AG04450 (cell line): ENCODE results near the gene GYPC. TPM values are rescaled to one million over a fixed set of nuclear protein-coding genes. Genes with fewer than 3 reads are reported as not detected.

Experiments used
- CTCF ChIA-PET: fragments of 300-600, 350-600 bp; formaldehyde crosslinking; extraction: SDS; loops from one replicate; lab custom pipeline; 2022; ENCODE audit warnings: antibody characterized with exemption, inconsistent platforms; lab: Charles Lee
- POLR2A ChIA-PET: fragments of 350-600 bp; formaldehyde crosslinking; extraction: SDS; loops from one replicate; lab custom pipeline; 2021; ENCODE audit warnings: antibody characterized with exemption, inconsistent platforms; lab: Yijun Ruan, JAX
- DNase-seq: peaks from one replicate; pipeline ENCODE4 v3.0.0-alpha.2; 2011; ENCODE audit warnings: low read depth, low spot score
- H3K27ac ChIP-seq: one replicate; pipeline ENCODE4 v1.5.1; 2012; ENCODE audit warnings: low read depth, low read length, control low read depth
- H3K27me3 ChIP-seq: one replicate; pipeline ENCODE4 v1.6.0; 2012; ENCODE audit warnings: low read length; ENCODE audit not compliant: control insufficient read depth, insufficient read depth
- H3K4me3 ChIP-seq: 2 replicates; pipeline ENCODE4 v1.5.1; 2011; ENCODE audit warnings: mild to moderate bottlenecking, low read depth, low read length, control low read depth
- H3K9me3 ChIP-seq: 2 replicates; pipeline ENCODE4 v1.5.1; 2012; ENCODE audit warnings: low read length; ENCODE audit not compliant: control insufficient read depth, insufficient read depth
- polyA plus RNA-seq: library from polyadenylated mRNA; depleted of rRNA; stranded (reverse); fragments of >200 nt; gene quantifications from 2 replicates; pipeline ENCODE4 v1.2.3, GENCODE V29; 2011
- TF ChIP-seq, protein P1 (sequence below): IDR thresholded peaks from 2 replicates; pipeline ENCODE4 v1.5.1; 2011; ENCODE audit warnings: low read depth, low read length, control low read depth, inconsistent platforms

The GYPC gene
- polyA plus RNA-seq, 1 experiment = 146 TPM

DNA sequence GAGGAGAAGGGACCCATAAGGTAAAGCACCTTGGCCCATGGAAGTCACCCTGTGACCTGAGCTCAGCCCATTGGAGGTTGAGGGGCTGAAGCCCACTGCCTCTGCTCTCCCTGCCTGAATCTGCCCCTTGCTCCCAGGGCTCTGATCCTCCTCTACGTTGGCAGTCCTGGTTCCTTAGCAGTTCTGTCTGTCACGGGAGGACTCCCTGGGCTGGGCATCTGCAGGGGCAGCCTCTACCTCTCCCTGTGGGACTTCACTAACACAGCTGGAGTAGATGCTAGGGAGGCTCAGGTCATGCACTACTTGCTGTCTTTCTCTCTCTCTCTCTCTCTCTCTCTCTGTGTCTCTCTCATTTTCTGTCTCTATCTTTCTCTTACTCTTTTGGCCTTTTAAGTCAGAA lies 8.7 kb downstream of the GYPC start:
- TF ChIP-seq, protein P1, sequence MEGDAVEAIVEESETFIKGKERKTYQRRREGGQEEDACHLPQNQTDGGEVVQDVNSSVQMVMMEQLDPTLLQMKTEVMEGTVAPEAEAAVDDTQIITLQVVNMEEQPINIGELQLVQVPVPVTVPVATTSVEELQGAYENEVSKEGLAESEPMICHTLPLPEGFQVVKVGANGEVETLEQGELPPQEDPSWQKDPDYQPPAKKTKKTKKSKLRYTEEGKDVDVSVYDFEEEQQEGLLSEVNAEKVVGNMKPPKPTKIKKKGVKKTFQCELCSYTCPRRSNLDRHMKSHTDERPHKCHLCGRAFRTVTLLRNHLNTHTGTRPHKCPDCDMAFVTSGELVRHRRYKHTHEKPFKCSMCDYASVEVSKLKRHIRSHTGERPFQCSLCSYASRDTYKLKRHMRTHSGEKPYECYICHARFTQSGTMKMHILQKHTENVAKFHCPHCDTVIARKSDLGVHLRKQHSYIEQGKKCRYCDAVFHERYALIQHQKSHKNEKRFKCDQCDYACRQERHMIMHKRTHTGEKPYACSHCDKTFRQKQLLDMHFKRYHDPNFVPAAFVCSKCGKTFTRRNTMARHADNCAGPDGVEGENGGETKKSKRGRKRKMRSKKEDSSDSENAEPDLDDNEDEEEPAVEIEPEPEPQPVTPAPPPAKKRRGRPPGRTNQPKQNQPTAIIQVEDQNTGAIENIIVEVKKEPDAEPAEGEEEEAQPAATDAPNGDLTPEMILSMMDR = no peak
- no peaks in the 10 kb centered on the region for H3K27me3 ChIP-seq
- POLR2A ChIA-PET = interaction anchor here (0.6 kb wide), 1 partner anchor 30 kb away, joined by 3 read pairs; no protein-coding TSS in a partner anchor
- H3K9me3 ChIP-seq = no peaks in the 10 kb centered on the region; the same call in 1 of the 2 replicates
- DNase-seq = no peak
- no peak overlapping the region for H3K4me3 ChIP-seq
- CTCF ChIA-PET = no interaction called here
- H3K27ac ChIP-seq = no peak overlapping the region

DNA sequence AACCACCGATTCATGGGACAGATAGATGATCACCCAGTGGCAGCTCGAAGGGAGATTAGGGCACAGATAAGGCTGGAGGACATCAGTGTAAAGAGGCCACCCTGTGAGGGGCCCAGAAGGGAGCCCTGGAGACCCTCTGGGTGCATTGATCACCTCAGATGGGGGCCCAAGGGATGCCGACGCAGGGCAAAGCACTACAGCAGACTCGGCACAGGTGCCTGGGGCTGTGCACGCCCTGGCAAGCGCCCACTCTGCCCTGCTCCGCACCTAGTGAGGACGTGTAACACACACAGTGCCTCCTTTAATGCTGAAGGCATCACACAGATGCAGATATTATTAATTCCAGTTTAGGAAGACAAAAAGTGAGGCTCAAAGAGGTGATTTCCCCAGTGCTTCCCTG lies 9.5 kb downstream of the GYPC start:
- ChIA-PET POLR2A (no interaction called here), CTCF (no interaction called here)
- H3K4me3 ChIP-seq = no peak overlapping the region
- TF ChIP-seq, protein P1 = no peak
- H3K9me3 ChIP-seq = no peaks in the 10 kb centered on the region
- DNase-seq = no peak
- no peaks in the 10 kb centered on the region for H3K27me3 ChIP-seq
- H3K27ac ChIP-seq = no peak overlapping the region

DNA sequence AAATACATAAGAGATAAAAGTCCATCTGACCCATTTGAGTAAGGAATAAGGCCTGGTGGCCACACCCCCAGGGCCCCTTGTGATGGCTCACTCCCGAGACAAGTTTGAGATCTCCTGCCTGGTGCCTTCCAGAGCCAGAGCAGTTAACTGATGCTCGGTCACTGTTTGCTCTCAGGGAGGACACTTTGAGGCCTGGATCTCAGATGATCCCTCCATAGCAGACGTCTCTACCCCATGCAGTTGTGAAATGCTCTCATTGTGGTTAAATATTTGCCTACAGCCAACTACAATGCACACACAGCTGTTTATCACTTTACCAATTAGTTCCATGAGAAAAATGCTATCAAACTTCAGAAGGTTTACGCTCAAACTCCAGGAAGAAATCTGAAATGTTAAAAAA lies 12.3 kb downstream of the GYPC start:
- Histone ChIP-seq H3K4me3 (no peak overlapping the region), H3K9me3 (no peaks in the 10 kb centered on the region), H3K27me3 (no peaks in the 10 kb centered on the region), H3K27ac (no peak overlapping the region)
- no peak for DNase-seq
- TF ChIP-seq, protein P1 = no peak
- POLR2A ChIA-PET = interaction anchor here (0.5 kb wide), 1 partner anchor 9 kb away, joined by 3 read pairs; no protein-coding TSS in a partner anchor
- CTCF ChIA-PET = no interaction called here

DNA sequence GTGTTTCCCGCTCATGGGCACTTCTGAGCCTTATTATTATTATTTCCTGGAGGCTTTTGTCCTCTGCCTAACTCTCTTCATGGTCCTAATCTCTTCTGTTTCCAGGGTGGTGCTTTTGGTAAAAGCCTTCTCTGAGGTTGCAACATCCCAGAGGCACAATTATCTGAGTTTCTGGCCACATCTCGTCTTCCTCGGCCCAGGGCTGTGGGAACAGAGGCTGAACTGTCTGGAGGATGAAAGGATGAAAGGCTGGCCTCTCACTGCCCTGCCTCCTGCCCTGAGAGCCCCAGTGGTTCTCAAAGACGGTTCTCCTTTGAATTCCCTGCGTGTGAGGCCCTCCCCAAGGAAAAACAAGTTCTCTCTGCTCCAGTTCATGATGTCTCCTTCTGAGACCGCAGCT lies 13.8 kb downstream of the GYPC start:
- TF ChIP-seq, protein P1 = no peak
- Histone ChIP-seq H3K4me3 (no peak overlapping the region), H3K9me3 (peaks cover 5% of the 10 kb centered on the region), H3K27me3 (no peaks in the 10 kb centered on the region), H3K27ac (no peak overlapping the region)
- POLR2A ChIA-PET = no interaction called here
- no peak for DNase-seq
- CTCF ChIA-PET = no interaction called here

DNA sequence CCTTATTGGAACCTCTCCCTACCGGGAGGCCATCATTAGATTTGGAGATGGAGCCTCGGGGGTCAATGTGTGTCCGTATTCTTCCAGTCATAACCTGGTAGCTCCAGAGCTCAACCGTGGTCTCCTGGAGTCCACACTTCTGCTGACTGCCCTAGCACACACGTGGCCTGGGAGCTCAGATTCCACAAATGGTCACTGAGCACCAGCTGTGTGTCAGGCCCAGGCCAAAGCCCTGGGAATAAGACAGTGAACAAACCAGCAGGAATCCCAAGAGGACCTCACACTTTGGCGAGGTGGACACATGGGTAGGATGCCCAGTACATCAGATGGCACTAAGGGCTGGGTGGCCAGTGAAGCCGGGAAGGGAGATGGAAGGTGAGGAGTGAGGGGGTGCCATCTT lies 15.5 kb downstream of the GYPC start:
- no peaks in the 10 kb centered on the region for H3K27me3 ChIP-seq
- ChIA-PET POLR2A (no interaction called here), CTCF (no interaction called here)
- H3K9me3 ChIP-seq = peaks cover 15% of the 10 kb centered on the region
- no peak overlapping the region for H3K27ac ChIP-seq
- no peak for DNase-seq
- TF ChIP-seq, protein P1 = no peak
- H3K4me3 ChIP-seq = no peak overlapping the region
